NCI-H2107 treated with DMSO at 0.1 percent for 48 hours (cell line): ENCODE measurements around the gene ADAMTS5.

Experiments used
- DNase-seq: peaks from one replicate; lab custom pipeline; 2025; ENCODE audit not compliant: unreplicated experiment; lab: John Stamatoyannopoulos, UW

Gene ADAMTS5

GRCh38 chr21:26967062-26967913 is at the start of gene ADAMTS5:
Gene ADAMTS5, minus strand, starts transcription at chr21:26967088. Its CDS starts 697 bp downstream, at chr21:26966391.
- DNase-seq: no peak

- DNase-seq: no peak
Observed at GRCh38 chr21:27001526-27001925, 34.6 kb upstream of the ADAMTS5 start.

- DNase-seq: no peak
Observed at GRCh38 chr21:26983576-26983975, 16.7 kb upstream of the ADAMTS5 start.

GRCh38 chr21:26982767-26983166 is 15.9 kb upstream of the ADAMTS5 start:
- no peak for DNase-seq

- no peak for DNase-seq
Observed at GRCh38 chr21:26977746-26978145, 10.9 kb upstream of the ADAMTS5 start.

- DNase-seq: no peak
Observed at GRCh38 chr21:26973226-26973625, 6.3 kb upstream of the ADAMTS5 start.

GRCh38 chr21:26972192-26972591 is 5.3 kb upstream of the ADAMTS5 start:
- DNase-seq: no peak

GRCh38 chr21:26969971-26970725 is 3.3 kb upstream of the ADAMTS5 start:
- DNase-seq: no peak

GRCh38 chr21:26966649-26967061 is 233 bp downstream of the ADAMTS5 start:
- no peak for DNase-seq

- no peak for DNase-seq
Observed at GRCh38 chr21:26965907-26966581, 844 bp downstream of the ADAMTS5 start.

GRCh38 chr21:26965040-26965906 is 1.6 kb downstream of the ADAMTS5 start:
- no peak for DNase-seq

- no peak for DNase-seq
Observed at GRCh38 chr21:26964170-26964778, 2.6 kb downstream of the ADAMTS5 start.

- no peak for DNase-seq
Observed at GRCh38 chr21:26962621-26963181, 4.2 kb downstream of the ADAMTS5 start.

- no peak for DNase-seq
Observed at GRCh38 chr21:26961698-26962097, 5.2 kb downstream of the ADAMTS5 start.

- no peak for DNase-seq
Observed at GRCh38 chr21:26958788-26959187, 8.1 kb downstream of the ADAMTS5 start.

- DNase-seq: no peak
Observed at GRCh38 chr21:26956813-26957212, 10.1 kb downstream of the ADAMTS5 start.

- no peak for DNase-seq
Observed at GRCh38 chr21:26956216-26956615, 10.7 kb downstream of the ADAMTS5 start.

- DNase-seq: no peak
Observed at GRCh38 chr21:26954662-26955121, 12.2 kb downstream of the ADAMTS5 start.

GRCh38 chr21:26952374-26953066 is 14.4 kb downstream of the ADAMTS5 start:
- no peak for DNase-seq
